RWPE1 (cell line): ENCODE data around the gene PPP2R2B.

Source experiments
- CTCF ChIA-PET: fragments of 350-600 bp; sonication (Branson Sonifier 250); formaldehyde crosslinking; extraction: SDS; loops from one replicate; lab custom pipeline; 2021; lab: Yijun Ruan, JAX
- POLR2A ChIA-PET: fragments of 400-600 bp; formaldehyde crosslinking; extraction: SDS; loops from one replicate; lab custom pipeline; 2020; ENCODE audit warnings: antibody characterized with exemption; ENCODE audit not compliant: low non-redundant PET; lab: Yijun Ruan, JAX
- DNase-seq: peaks from one replicate; pipeline ENCODE4 v3.0.0; 2012; ENCODE audit warnings: low spot score
- H3K27ac ChIP-seq: fragments of 450-650 bp; 2 replicates; pipeline ENCODE4 v1.5.1; 2017
- CTCF ChIP-seq: fragments of 450-650 bp; conservative IDR thresholded peaks from 2 replicates; pipeline ENCODE4 v1.5.1; 2017; ENCODE audit warnings: low read depth, mild to moderate bottlenecking

Gene PPP2R2B

GRCh38 chr5:146778261-146778660 lies 100.3 kb downstream of the PPP2R2B start:
- CTCF ChIA-PET: interaction anchor here (0.6 kb wide), 1 partner anchor 265 kb away, joined by 4 read pairs; no protein-coding TSS in a partner anchor

GRCh38 chr5:146772881-146773466 lies 105.6 kb downstream of the PPP2R2B start:
- DNase-seq: no peak
- no peak for TF ChIP-seq CTCF
- POLR2A ChIA-PET: no interaction called here
- H3K27ac ChIP-seq: no peak overlapping the region
- CTCF ChIA-PET: interaction anchor here (1.2 kb wide), 1 partner anchor 231 kb away, joined by 4 read pairs; no protein-coding TSS in a partner anchor

More at GRCh38 chr5:146778261-146778660, 100.3 kb downstream of the PPP2R2B start:
- no peak for TF ChIP-seq CTCF
- POLR2A ChIA-PET: no interaction called here
- DNase-seq: no peak
- H3K27ac ChIP-seq: no peak overlapping the region

GRCh38 chr5:146770980-146771379 lies 107.6 kb downstream of the PPP2R2B start:
- CTCF ChIA-PET: no interaction called here
- H3K27ac ChIP-seq: no peak overlapping the region
- POLR2A ChIA-PET: no interaction called here
- no peak for TF ChIP-seq CTCF
- DNase-seq: no peak

GRCh38 chr5:146770546-146770945 lies 108.0 kb downstream of the PPP2R2B start:
- CTCF ChIA-PET: no interaction called here
- TF ChIP-seq CTCF: no peak
- no peak for DNase-seq
- H3K27ac ChIP-seq: no peak overlapping the region
- POLR2A ChIA-PET: no interaction called here

GRCh38 chr5:146767534-146767933 lies 111.0 kb downstream of the PPP2R2B start:
- ChIA-PET CTCF (no interaction called here), POLR2A (no interaction called here)
- H3K27ac ChIP-seq: no peak overlapping the region
- no peak for DNase-seq
- no peak for TF ChIP-seq CTCF

GRCh38 chr5:146766013-146766412 lies 112.5 kb downstream of the PPP2R2B start:
- ChIA-PET POLR2A (no interaction called here), CTCF (no interaction called here)
- DNase-seq: no peak
- no peak overlapping the region for H3K27ac ChIP-seq
- no peak for TF ChIP-seq CTCF
